ENCODE results near the gene NFKBIL1.

- TF ChIP-seq, protein P1, sequence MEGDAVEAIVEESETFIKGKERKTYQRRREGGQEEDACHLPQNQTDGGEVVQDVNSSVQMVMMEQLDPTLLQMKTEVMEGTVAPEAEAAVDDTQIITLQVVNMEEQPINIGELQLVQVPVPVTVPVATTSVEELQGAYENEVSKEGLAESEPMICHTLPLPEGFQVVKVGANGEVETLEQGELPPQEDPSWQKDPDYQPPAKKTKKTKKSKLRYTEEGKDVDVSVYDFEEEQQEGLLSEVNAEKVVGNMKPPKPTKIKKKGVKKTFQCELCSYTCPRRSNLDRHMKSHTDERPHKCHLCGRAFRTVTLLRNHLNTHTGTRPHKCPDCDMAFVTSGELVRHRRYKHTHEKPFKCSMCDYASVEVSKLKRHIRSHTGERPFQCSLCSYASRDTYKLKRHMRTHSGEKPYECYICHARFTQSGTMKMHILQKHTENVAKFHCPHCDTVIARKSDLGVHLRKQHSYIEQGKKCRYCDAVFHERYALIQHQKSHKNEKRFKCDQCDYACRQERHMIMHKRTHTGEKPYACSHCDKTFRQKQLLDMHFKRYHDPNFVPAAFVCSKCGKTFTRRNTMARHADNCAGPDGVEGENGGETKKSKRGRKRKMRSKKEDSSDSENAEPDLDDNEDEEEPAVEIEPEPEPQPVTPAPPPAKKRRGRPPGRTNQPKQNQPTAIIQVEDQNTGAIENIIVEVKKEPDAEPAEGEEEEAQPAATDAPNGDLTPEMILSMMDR (IDR thresholded peaks at IDR 0.05), result no peak
- no peak for TF ChIP-seq ZFX (IDR thresholded peaks at IDR 0.05; ENCODE audit: borderline replicate concordance)
Observed at GRCh38 chr6:31587791-31588777, 40.7 kb downstream of the NFKBIL1 start.
